ENCODE results near the gene LSM4. TPM values are rescaled to one million over a fixed set of nuclear protein-coding genes. Genes with fewer than 3 reads are reported as not detected.
A peak's percentile ranks its signal among the peaks of the same experiment; 100 is the strongest.

Gene LSM4
- total and polyA plus RNA-seq, 2 of the 13 experiments (the other 11 are each of a cell fraction or from before 2014, with no cell fraction given): 65.8 to 166 TPM

- TF ChIP-seq E2F2 (CRISPR knock-in tag; IDR thresholded peaks at IDR 0.05; ENCODE audit: borderline replicate concordance) (no peak), ZNF749 (CRISPR knock-in tag; IDR thresholded peaks at IDR 0.05; ENCODE audit: borderline replicate concordance) (no peak), ISL2 (CRISPR knock-in tag; IDR thresholded peaks at IDR 0.05) (peak; percentile 83), HMG20A (CRISPR knock-in tag; IDR thresholded peaks at IDR 0.05; ENCODE audit: borderline replicate concordance) (peak; percentile 71; the same call in 1 of the 2 replicates), ZNF264 (CRISPR knock-in tag; IDR thresholded peaks at IDR 0.05) (peak; percentile 48; the same call in 1 of the 2 replicates), NFRKB (IDR thresholded peaks at IDR 0.05) (no peak), ZNF496 (CRISPR knock-in tag; IDR thresholded peaks at IDR 0.05; ENCODE audit: insufficient replicate concordance) (no peak), MZF1 (CRISPR knock-in tag; IDR thresholded peaks at IDR 0.05; ENCODE audit: borderline replicate concordance) (no peak), ZNF30 (CRISPR knock-in tag; IDR thresholded peaks at IDR 0.05) (no peak), ZFP91 (CRISPR knock-in tag; IDR thresholded peaks at IDR 0.05; ENCODE audit: borderline replicate concordance) (no peak), HMGA1 (CRISPR knock-in tag; conservative IDR thresholded peaks at IDR 0.05) (no peak), ZNF337 (CRISPR knock-in tag; IDR thresholded peaks at IDR 0.05; ENCODE audit: borderline replicate concordance, low read depth) (no peak), ZHX1 (CRISPR knock-in tag; IDR thresholded peaks at IDR 0.05; ENCODE audit: low read depth) (peak; percentile 43; the same call in 1 of the 2 replicates), ZNF251 (CRISPR knock-in tag; IDR thresholded peaks at IDR 0.05) (no peak), ELF4 (CRISPR knock-in tag; IDR thresholded peaks at IDR 0.05; ENCODE audit: borderline replicate concordance) (0 out of 2 replicates have a peak, but pooled peaks have one; percentile 49), CCDC6 (CRISPR knock-in tag; IDR thresholded peaks at IDR 0.05) (peak; percentile 59; the same call in 1 of the 2 replicates), ZNF513 (CRISPR knock-in tag; conservative IDR thresholded peaks at IDR 0.05) (no peak), ZNF136 (CRISPR knock-in tag; IDR thresholded peaks at IDR 0.05; ENCODE audit: low read depth) (0 out of 2 replicates have a peak, but pooled peaks have one; percentile 53), GABPB1 (CRISPR knock-in tag; IDR thresholded peaks at IDR 0.05) (peak; percentile 67), ZNF550 (CRISPR knock-in tag; IDR thresholded peaks at IDR 0.05; ENCODE audit: borderline replicate concordance) (no peak), ZNF773 (CRISPR knock-in tag; IDR thresholded peaks at IDR 0.05; ENCODE audit: borderline replicate concordance) (no peak), U2AF2 (IDR thresholded peaks at IDR 0.05; ENCODE audit: low read depth, low read length) (no peak)
Observed at GRCh38 chr19:18364826-18365528, 42.1 kb upstream of the LSM4 start (continued).
